Fibroblast of lung (primary cell): ENCODE data around the gene NANOG.
"Not testable (repeated sequence)": the region's sequence is repeated elsewhere in the genome, so short reads cannot be mapped to it uniquely, and the experiment has no call there.

ENCODE experiments used
- EZH2 ChIP-seq: IDR thresholded peaks from 2 replicates; pipeline ENCODE4 v1.5.1; 2012; ENCODE audit warnings: low read length, control low read depth, mild to moderate bottlenecking; ENCODE audit errors: missing control alignments
- TF ChIP-seq, protein P1 (sequence below), 2 donors: IDR thresholded peaks in 1 of 2; conservative IDR thresholded peaks in 1 of 2; 1 replicate in 1 of 2; 2 replicates in 1 of 2; pipeline ENCODE4 v1.5.1; 2011 to 2012; ENCODE audit warnings: low read length in 2 of 2, control low read depth in 1 of 2, inconsistent platforms in 1 of 2, low read depth in 1 of 2, mild to moderate bottlenecking in 1 of 2

DNA sequence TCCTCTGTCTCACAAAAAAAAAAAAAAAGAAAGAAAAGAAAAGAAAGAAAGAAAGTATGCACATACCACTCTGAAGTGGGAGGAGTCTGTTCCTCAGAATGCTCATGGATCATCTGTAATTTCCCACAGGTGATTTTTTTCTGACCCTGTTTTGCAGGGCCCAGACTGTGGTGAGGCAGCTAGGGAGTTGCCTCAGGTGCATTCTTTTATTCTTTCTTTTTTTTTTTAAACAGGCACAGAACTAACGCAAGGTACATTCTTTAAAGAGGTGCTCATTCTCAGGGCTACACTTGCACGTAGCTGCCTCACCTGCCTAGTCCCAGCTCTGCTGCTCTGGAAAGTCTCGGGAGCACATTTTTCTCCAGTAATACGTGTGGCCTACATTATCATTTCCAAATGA, 36.6 kb downstream of the NANOG start:
- TF ChIP-seq, protein P1, sequence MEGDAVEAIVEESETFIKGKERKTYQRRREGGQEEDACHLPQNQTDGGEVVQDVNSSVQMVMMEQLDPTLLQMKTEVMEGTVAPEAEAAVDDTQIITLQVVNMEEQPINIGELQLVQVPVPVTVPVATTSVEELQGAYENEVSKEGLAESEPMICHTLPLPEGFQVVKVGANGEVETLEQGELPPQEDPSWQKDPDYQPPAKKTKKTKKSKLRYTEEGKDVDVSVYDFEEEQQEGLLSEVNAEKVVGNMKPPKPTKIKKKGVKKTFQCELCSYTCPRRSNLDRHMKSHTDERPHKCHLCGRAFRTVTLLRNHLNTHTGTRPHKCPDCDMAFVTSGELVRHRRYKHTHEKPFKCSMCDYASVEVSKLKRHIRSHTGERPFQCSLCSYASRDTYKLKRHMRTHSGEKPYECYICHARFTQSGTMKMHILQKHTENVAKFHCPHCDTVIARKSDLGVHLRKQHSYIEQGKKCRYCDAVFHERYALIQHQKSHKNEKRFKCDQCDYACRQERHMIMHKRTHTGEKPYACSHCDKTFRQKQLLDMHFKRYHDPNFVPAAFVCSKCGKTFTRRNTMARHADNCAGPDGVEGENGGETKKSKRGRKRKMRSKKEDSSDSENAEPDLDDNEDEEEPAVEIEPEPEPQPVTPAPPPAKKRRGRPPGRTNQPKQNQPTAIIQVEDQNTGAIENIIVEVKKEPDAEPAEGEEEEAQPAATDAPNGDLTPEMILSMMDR (conservative IDR thresholded peaks at IDR 0.05 in 1 of 2, IDR thresholded peaks at IDR 0.05 in 1 of 2; ENCODE audit: low read depth in 1 of 2, low read length in 2 of 2): not testable (repeated sequence)
- TF ChIP-seq EZH2: not testable (repeated sequence)
